GM19324 (cell line): ENCODE results near the gene TSHZ3.

ENCODE experiments used
- ATAC-seq: cut with Tn5 transposase; IDR thresholded peaks from one replicate; pipeline ENCODE4 v1.9.1; 2021; ENCODE audit warnings: mild to moderate bottlenecking, moderate library complexity; ENCODE audit not compliant: unreplicated experiment, low FRiP score

TSHZ3 gene

GRCh38 chr19:31354799-31355664 is 5.8 kb upstream of the TSHZ3 start:
- ATAC-seq = no peak

GRCh38 chr19:31354316-31354715 is 5.1 kb upstream of the TSHZ3 start:
- no peak for ATAC-seq

- ATAC-seq = no peak
Measured at GRCh38 chr19:31353833-31354232, 4.6 kb upstream of the TSHZ3 start.

- ATAC-seq = no peak
Measured at GRCh38 chr19:31352782-31353651, 3.8 kb upstream of the TSHZ3 start.

- ATAC-seq = no peak
Measured at GRCh38 chr19:31352296-31352781, 3.1 kb upstream of the TSHZ3 start.

- ATAC-seq = no peak
Measured at GRCh38 chr19:31351855-31352195, 2.6 kb upstream of the TSHZ3 start.

- no peak for ATAC-seq
Measured at GRCh38 chr19:31351056-31351854, 2.0 kb upstream of the TSHZ3 start.

GRCh38 chr19:31350693-31351055 is 1.4 kb upstream of the TSHZ3 start:
- no peak for ATAC-seq

GRCh38 chr19:31350033-31350692 is 927 bp upstream of the TSHZ3 start:
- ATAC-seq = no peak

- ATAC-seq = no peak
Measured at GRCh38 chr19:31348481-31349159, 616 bp downstream of the TSHZ3 start.

- no peak for ATAC-seq
Measured at GRCh38 chr19:31347828-31348392, 1.3 kb downstream of the TSHZ3 start.

GRCh38 chr19:31347354-31347753 is 1.9 kb downstream of the TSHZ3 start:
- no peak for ATAC-seq

- no peak for ATAC-seq
Measured at GRCh38 chr19:31346184-31347059, 2.8 kb downstream of the TSHZ3 start.

- ATAC-seq = no peak
Measured at GRCh38 chr19:31344403-31344802, 4.8 kb downstream of the TSHZ3 start.

- no peak for ATAC-seq
Measured at GRCh38 chr19:31342926-31343325, 6.3 kb downstream of the TSHZ3 start.

GRCh38 chr19:31340042-31341025 is 8.9 kb downstream of the TSHZ3 start:
- ATAC-seq = no peak

- no peak for ATAC-seq
Measured at GRCh38 chr19:31339411-31339810, 9.8 kb downstream of the TSHZ3 start.
